Endometrial microvascular endothelial cells (primary cell): Measurements from ENCODE around the gene SLC38A7. TPM values are rescaled to one million over a fixed set of nuclear protein-coding genes. Genes with fewer than 3 reads are reported as not detected.
"Not testable (repeated sequence)": the region's sequence is repeated elsewhere in the genome, so short reads cannot be mapped to it uniquely, and the experiment has no call there.

Experiments
- in situ Hi-C: cut with HindIII; loops from 2 replicates; pipeline ENCODE4 v1.10.0; 2017; ENCODE audit warnings: low sequenced_read_pairs, low pct_unique_long_range_greater_than_20kb; ENCODE audit errors: inconsistent ontology term
- total RNA-seq: library from RNA; depleted of rRNA; stranded (reverse); fragments of >200 nt; gene quantifications from one replicate; pipeline ENCODE4 v1.2.3, GENCODE V29; 2015; ENCODE audit errors: inconsistent ontology term

The SLC38A7 gene, protein sequence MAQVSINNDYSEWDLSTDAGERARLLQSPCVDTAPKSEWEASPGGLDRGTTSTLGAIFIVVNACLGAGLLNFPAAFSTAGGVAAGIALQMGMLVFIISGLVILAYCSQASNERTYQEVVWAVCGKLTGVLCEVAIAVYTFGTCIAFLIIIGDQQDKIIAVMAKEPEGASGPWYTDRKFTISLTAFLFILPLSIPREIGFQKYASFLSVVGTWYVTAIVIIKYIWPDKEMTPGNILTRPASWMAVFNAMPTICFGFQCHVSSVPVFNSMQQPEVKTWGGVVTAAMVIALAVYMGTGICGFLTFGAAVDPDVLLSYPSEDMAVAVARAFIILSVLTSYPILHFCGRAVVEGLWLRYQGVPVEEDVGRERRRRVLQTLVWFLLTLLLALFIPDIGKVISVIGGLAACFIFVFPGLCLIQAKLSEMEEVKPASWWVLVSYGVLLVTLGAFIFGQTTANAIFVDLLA
- 26.2 TPM for total RNA-seq

DNA sequence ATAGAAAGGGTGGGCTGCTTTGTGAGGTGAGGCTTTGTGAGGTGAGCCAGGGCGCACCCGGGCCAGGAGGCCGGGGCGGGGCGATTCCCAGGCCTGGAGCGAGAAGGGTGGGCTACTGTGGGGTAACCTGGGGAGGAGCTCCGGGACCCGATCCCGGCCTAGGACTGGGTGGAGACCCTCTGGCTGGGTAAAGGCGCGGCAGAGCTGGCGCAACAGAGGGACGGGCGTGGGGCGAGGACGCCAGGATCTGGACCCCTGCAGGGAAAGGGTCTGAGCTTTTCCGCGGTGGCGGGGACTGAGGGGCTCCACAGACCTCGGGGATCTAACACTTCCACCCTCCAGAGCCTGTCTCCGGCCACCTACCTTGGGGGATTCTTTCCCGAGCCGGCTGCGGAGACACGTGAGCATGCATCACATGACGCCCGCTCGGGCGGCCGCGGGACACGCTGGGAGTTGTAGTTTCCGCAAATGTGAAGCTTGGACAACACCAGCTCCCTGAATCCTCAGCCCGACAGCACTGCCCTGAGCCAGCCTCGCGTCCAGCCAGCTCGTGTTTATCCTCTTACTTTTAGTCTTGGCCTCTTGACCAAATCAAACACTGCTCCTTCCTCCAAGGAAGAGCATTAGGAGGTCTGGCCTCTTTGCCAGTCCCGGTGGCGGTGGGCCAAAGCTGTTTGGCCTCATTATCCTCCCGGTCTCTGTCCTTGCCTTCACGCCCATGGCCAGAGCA is at the start of gene SLC38A7:
Gene SLC38A7 (minus strand): TSS at position 417 of the 730 bp plus-strand sequence. CDS start 4,644 bp downstream, outside the sequence.
- in situ Hi-C loops: no loop called here

DNA sequence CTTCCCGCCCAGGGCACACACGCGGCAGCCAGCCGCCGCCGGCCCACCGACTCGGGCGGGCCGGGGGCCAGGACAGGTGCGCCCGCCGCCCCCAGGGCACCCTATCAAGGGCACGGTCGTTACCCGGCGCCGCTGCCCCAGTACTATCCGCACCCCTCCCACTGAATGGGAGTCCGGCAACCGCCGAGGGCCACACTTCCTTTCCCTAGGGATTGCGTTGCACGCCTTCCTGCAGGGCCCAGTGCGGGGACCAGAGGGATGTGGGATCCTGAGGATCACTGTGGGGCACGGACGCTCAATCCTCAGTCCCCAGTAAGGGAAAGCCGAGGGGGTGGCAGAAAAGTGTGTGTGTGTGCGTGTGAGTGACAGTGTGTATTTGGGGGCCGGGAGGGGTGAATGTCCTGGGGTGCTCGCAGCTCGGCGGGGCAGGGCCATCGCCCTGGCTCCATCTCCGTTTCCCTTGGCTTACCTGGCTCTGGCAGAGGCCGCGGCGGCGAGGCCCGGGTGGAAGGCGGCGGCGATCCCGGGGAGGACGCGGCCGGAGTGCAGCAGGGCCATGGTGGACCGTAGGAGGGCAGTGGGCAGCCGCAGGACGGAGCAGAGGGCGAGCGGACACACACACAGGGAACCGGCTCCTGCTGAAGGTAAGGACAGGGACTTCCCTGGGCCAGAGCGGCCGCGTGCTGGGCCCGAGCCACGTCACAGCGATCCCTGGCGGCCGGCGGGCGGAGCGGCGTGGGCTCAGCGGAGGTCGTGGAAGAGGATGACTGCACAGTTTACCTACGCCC is 49.3 kb upstream of the SLC38A7 start, which contains the start of gene GOT2:
Gene GOT2 (minus strand): TSS at position 646 of the 788 bp plus-strand sequence. CDS start 88 bp downstream, at position 558.
- in situ Hi-C loops: no loop called here

DNA sequence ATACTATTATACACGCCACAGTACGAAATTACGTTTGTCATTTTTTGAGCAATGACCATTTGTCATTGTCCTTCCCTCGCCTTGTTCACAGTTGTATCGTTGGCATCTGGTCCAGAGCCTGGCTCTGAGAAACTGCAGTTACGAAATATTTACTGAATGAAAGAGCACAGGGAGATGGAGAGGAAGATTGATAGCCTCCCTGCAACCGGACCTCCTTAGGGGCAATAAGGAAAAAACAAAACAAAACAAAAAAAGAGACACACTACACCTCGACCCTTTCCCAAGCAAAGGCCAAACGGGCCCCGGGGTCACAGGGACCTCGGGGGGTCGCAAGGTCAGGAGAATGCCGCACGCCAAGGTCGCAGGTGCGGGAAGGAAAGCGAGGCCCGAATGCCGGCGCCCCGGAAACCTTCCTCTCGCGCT is 48.7 kb upstream of the SLC38A7 start:
- in situ Hi-C loops: no loop called here

DNA sequence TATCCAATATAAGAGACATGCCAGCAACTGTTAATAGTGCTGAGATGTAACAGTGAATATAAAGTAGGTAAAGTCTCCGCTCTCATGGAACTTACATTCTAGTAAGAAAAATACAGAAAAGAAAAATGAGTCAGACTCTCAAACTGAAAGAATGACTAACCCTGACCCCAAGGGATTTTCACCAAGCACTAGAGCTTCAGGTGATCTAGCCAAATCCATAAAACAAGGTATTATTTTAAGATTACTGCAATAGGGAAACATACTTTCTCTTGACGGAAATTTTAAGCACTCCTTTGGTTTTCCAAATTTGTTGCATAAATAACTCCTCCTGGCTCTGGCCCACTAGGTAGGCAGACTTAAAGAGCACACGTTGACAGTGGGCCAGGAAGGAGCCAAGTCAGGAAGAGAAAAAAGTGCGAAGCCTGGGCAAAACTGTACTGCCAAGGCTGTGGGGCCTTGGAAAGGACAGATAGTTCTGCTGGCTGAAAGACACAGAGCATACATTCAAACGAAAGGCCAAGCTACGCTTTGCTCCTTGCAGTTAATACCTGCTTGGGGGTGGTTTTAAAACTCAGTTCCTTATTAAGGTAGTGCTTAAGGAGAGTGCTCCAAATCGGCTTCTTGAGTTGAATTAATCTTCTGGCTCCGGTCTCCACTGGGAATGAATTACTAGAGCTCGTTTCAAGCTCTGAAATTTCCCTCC is 48.1 kb upstream of the SLC38A7 start:
- in situ Hi-C loops: no loop called here

DNA sequence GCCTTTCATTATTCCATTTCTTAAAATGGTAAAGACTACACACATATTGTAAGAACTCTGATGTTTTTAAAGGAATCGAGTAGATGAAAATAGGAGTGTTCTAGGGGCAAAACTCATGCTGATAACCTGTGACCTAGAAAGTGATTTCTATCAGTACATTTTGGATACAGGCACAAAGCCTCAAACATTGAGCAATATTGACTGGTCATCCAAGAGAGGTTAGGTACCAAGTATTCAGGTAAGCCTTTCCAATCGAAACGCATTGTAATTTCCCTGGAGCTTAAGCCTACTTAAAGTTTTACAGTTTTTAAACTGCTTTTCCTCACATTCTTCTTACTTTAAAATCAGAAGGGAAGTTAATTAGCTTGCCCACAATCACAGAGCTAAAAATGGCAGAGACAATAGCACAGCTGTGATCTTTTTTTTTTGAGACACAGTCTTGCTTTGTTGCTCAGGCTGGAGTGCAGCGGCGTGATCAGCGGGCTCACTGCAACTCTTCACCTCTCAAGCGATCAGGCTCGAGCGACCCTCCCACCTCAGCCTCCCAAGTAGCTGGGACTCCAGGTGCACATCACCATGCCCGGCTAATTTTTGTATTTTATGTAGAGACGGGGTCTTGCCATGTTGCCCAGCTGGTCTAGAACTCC is 46.3 kb upstream of the SLC38A7 start:
- in situ Hi-C loops: no loop called here

DNA sequence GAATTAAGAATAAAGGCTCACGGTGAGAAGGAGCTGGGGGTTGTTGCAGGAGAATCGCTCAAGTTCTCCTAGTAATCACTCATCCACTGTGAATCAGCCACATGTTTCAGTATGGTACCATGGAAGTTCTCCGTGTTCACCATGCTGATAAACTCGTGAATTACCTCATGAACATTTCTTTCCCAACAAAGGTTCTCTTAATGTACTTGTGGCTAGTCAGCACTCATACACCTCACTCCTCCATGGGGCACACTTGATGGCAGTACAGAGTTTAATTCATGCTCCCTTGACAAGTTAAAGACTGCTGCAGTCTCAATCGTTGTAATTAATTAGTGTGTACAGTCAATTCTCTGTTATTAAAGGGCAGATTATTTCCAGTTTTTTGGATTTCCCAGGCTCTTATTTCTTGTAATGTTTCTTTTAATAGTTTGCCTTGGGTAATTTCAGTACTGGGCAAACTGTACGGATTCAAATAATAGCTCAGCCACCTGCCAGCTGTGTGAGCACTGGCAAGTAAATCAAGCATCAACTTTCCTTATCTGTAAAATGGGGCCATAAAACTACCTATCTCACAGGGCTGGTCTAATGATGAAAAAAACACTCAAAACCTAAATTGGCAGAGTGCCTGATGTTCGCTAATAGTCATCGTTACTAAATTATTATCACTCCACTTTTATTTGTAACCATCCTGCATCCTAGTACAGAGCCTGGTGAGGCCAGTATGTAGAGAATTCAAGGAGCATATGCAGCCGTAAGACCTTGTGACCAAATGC is 43.4 kb upstream of the SLC38A7 start:
- in situ Hi-C loops: no loop called here

DNA sequence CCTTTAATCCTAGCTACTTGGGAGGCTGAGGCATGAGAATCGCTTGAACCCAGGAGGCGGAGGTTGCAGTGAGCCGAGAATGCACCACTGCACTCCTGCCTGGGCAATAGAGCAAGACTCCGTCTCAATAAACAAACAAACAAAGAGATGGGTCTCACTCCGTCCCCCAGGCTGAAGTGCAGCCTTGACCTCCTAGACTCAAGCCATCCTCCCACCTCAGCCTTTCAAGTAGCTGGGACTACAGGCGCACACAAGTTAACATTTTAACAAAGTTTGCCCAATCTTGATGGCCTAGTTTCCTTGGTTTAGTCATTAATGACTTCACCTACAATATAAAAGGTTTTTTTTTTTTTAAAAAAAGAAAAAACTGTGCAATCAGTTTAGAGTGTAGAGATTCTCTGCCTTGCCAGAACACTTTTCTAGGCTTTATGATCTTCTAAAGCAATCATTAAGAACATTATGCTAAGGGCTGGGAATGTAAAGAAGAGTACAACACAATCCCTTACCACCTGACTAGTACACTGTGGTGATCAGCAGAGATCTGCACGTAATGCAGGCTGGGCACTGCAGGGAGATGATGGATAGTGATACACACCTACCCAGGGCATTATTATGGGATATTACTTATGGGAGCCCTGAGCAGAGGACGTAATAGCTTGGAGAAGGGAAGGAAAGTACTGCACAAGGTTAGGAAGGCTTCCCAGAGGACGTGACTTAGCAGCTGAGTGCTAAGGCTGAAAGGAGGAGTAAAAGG is 42.6 kb upstream of the SLC38A7 start:
- in situ Hi-C loops: no loop called here

DNA sequence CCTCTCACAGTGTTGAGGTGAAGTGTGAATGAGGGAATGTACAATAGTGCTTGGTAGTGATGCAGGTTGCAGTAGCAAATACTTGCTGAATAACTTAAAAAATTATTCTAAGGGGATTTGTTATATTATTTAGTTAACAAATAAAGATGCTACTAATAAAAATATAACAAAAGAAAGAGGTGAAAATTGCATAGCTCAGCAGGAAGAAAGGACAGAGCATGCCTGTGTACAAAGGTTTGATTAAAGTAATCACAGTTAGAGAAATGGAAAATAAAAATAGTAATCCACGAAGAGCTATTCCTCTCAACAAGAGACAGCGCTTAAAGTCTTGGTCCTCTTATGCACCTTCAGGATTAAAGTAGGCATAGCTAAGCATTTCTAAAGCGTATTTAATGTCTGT is 38.5 kb upstream of the SLC38A7 start:
- in situ Hi-C loops: no loop called here

DNA sequence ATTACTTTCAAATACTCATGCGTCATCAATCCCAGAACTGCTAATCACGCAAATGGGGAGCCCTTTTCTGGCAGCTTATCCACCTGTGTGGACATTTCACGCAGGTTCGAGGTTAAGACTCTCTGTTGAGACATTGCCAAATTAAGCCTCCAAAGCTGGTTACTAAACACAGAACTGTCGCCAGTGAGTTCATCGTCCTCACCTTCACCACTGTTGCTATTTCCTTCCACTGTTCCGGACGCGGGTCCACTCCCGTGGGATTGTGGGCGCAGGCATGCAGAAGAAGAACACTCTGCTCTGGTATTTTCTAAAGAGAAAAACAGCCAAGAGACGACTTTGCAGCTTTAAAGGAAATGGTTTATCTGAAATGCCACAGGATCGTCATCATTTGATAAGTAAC is 33.4 kb upstream of the SLC38A7 start:
- in situ Hi-C loops: no loop called here

DNA sequence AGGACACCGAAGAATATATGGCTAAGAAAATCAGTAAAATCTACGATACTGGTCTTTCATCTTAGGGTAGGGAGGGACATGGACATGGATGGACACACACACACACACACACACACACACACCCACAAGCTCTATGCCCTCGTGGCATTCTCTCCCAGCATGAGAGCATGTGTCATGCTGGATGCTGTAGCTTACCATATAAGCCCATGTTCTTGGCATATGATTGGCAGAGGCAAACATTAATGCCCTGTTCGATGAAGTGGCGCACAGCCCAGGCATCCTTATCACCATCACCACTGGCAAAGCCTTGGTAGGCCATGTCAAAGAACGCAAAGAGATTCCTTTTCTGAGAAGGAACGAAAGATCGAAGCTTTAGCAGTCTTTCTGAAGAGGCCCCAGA is 31.9 kb upstream of the SLC38A7 start:
- in situ Hi-C loops: no loop called here

DNA sequence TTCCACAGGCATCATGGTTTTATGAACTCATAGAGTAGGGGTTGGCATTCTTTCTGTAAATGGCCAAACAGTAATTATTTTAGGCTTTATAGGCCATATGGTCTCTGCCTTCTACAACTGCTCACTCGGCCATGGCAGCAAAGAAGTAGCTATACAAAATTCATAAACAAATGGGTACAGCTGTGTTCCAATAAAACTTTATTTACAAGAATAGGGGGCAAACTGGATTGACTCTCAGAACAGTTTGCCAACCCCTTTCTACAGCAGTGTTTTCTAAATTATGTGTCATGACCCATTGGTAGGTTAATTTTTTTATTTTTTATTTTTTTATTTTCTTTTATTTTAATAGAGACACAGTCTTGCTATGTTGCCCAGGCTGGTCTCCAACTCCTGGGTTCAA is 29.2 kb upstream of the SLC38A7 start:
- in situ Hi-C loops: no loop called here

DNA sequence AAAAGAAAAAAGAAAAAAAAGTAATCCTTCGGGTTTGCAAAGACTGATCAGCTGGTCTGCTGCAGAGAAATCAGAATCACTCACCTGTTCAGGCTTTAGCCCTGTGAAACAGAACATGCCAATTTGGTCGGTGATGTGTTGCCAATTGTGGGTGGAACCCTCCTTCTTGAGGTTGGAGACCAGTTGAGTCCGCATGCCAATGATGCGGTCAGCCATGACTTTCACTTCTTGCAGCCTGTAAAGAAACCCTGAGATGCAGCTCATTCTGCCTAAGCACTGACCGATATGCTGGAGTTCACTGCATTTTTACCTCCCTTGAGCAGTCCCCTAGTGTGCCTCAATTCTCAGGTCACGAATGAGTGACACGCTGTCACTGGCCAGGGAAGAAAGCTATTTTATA is 24.8 kb upstream of the SLC38A7 start:
- in situ Hi-C loops: no loop called here

DNA sequence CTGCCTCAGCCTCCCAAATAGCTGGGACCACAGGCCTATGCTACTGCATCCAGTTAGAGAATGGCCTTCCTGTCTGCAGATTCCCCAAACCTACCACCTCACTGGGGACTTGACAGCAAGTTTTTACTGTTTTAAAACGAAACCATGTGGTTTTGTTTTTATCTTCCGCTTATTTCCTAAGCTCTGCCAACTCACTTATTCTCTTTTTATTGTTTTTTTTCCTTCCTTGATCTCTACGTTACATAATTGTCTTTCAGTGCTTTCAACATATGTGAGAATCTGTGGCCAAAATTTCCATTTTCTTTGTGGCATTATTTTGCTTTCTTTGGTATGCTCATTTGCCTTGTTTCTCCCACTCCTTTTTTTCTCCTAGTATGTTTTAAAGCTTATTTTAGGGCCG is 14.6 kb upstream of the SLC38A7 start:
- in situ Hi-C loops: no loop called here

DNA sequence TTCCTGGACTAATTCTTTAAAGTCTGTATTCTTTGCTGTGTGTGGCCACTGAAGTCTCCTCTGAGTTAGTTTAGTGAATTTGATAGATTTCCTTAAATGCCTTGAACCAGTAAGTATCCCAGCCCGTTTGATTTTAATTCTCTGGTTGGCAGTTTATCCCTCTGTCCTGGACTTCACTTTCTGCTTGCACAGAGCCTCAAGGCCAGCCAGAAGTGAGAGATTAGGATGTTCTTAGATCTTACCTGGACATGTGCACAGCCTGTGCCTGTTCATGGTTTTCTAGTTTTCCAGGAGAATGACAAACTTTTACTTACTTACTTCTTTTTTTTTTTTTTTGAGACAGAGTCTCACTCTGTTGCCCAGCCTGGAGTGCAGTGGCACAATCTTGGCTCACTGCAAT is 10.8 kb upstream of the SLC38A7 start:
- in situ Hi-C loops: no loop called here

DNA sequence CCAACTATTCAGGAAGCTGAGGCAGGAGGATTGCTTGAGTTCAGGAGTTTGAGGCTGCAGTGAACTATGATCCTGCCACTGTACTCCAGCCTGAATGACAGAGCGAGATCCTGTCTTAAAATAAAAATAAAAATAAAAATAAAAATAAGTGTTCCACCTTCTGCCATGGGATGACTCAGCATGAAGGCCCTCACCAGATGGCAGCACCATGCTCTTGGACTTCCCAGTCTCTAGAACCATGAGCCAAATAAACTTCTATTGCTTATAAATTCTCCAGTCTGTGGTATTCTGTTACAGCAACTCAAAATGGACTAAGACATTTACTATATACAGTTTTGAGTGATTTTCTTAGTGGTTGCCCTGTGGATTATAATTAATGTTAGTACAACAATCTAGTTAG is 7.9 kb upstream of the SLC38A7 start:
- in situ Hi-C loops: no loop called here

DNA sequence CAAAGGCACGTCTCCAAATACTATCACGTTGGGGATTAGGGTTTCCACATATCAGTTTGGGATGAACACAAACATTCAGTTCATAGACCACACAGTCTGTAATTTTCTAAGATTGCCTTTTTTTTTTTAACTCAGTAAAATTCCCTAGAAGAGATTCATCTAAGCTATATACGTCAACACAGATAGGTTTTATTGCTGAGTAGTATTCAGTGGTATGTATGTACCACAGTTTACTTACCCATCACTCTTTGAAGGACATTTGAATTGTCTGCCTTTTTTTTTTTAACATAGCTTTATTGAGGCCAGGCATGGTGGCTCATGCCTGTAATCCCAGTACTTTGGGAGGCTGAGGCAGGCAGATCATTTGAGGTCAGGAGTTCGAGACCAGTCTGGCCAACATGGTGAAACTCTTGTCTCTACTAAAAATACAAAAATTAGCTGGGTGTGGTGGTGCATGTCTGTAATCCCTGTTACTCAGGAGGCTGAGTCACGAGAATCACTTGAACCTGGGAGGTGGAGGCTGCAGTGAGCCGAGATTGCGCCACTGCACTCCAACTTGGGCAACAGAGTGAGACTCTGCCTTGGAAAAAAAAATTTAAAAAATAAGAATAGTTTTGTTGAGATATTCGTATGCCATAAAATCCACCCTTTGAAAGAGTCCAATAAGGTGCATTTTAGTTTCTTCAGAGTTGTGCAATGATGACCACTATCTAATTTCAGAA is 2.6 kb upstream of the SLC38A7 start:
- in situ Hi-C loops: not testable (repeated sequence)
